HG02759 (cell line): ENCODE data around the gene AJM1.
A peak's percentile ranks its signal among the peaks of the same experiment; 100 is the strongest.
"Not testable (repeated sequence)": the region's sequence is repeated elsewhere in the genome, so short reads cannot be mapped to it uniquely, and the experiment has no call there.

Source experiments
- ATAC-seq: cut with Tn5 transposase; IDR thresholded peaks from one replicate; pipeline ENCODE4 v1.9.1; 2021; ENCODE audit warnings: mild to moderate bottlenecking, moderate library complexity; ENCODE audit not compliant: unreplicated experiment

Gene AJM1

DNA sequence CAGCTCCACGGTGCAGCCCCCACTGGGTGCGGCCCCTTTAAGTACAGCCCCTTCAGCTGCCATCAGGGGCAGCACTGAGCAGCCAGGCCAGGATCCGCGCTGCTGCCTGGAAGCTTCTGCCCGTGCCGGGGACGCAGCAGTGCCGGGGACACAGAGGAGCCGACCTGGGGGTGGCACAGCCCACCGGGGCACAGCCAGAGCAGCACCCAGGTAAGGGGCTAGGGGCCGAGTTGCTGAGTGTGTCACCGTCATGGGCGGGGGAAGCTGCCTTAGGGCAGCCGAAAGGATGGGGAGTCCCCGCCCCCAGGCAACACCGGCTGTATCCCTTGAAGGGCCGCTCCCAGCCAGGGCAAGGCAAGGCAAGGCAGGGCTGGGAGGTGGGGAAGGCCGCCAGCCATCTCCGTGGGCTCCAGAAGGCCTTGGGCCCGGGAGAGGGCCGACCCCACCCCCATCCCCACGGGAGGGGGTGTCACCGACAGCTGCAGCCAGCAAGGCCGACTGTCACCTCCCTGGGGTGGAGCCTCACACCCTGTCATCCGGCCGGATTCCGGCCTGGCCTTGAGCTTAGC, at the start of gene AJM1:
Gene AJM1 (plus strand): TSS at position 99 of the 569 bp plus-strand sequence. CDS start 1,937 bp downstream, outside the sequence.
- peak; percentile 67 for ATAC-seq

GRCh38 chr9:136793086-136793946, 49.0 kb upstream of the AJM1 start:
- ATAC-seq = no peak

- no peak for ATAC-seq
Observed at GRCh38 chr9:136794281-136794999, 47.8 kb upstream of the AJM1 start.

- ATAC-seq = no peak
Observed at GRCh38 chr9:136795000-136795348, 47.3 kb upstream of the AJM1 start.

DNA sequence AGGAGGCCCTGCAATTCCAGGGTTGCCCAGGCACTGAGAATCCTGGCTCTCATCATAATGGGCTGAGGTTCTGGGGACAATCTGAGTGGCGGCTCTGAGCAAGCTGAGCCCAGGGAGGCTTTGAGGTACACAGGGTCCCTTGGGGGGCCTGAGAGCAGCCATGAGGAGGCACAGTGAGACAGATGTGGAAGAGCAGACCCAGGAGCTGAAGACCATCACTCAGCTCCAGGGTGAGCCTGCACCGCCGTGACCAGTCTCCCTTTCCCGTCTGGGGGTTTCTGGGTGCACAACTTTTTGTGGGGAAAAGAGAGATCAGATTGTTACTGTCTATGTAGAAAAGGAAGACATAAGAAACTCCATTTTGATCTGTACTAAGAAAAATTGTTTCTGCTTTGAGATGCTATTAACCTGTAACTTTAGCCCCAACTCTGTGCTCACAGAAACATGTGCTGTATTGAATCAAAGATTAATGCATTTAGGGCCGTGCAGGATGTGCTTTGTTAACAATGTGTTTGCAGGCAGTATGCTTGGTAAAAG, 46.0 kb upstream of the AJM1 start, which contains the start of gene CCDC183:
Gene CCDC183 (plus strand): TSS at position 101 of the 537 bp plus-strand sequence. CDS start 60 bp downstream, at position 161.
- ATAC-seq = no peak

DNA sequence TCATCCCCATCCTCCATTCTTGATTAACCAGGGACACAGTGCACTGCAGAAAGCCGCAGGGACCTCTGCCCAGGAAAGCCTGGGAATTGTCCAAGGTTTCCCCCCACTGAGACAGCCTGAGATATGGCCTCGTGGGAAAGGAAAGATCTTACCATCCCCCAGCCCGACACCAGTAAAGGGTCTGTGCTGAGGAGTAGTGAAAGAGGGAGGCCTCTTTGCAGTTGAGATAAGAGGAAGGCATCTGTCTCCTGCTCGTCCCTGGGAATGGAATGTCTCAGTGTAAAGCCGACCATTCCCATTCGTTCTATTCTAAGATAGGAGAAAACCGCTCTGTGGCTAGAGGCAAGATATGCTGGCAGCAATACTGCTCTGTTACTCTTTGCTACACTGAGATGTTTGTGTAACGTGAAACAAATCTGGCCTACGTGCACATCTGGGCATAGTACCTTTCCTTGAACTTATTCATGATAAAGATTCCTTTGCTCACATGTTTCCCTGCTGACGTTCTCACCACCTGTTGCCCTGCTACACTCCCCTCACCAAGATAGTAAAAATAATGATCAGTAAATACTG, 45.4 kb upstream of the AJM1 start:
- ATAC-seq = not testable (repeated sequence)

- no peak for ATAC-seq
Observed at GRCh38 chr9:136798708-136799078, 43.6 kb upstream of the AJM1 start.

- ATAC-seq = no peak
Observed at GRCh38 chr9:136799079-136799853, 43.0 kb upstream of the AJM1 start.

- ATAC-seq = peak; percentile 61
Observed at GRCh38 chr9:136799854-136800657, 42.2 kb upstream of the AJM1 start.

- no peak for ATAC-seq
Observed at GRCh38 chr9:136802321-136802720, 40.0 kb upstream of the AJM1 start.

GRCh38 chr9:136803009-136803550, 39.2 kb upstream of the AJM1 start:
- ATAC-seq = not testable (repeated sequence)

- no peak for ATAC-seq
Observed at GRCh38 chr9:136803551-136804508, 38.4 kb upstream of the AJM1 start.

- no peak for ATAC-seq
Observed at GRCh38 chr9:136804509-136805206, 37.6 kb upstream of the AJM1 start.

GRCh38 chr9:136805207-136805740, 37.0 kb upstream of the AJM1 start:
- ATAC-seq = no peak

DNA sequence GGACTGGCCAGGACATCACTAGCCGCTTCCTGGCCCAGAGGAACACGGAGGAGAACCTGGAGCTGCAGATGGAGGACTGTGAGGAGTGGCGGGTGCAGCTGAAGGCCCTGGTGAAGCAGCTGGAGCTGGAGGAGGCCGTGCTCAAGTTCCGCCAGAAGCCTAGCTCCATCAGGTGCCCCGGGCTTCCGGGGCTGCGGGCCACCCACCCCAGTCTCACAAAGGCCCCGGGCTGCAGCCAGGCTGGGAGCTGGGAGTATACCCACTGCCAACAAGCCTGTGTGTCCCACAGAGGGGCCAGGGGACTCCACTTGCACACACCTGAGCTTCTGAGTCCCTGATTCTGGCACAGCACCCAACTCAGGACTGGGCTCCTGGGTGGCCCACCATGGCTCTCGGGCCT, 36.2 kb upstream of the AJM1 start:
- no peak for ATAC-seq

DNA sequence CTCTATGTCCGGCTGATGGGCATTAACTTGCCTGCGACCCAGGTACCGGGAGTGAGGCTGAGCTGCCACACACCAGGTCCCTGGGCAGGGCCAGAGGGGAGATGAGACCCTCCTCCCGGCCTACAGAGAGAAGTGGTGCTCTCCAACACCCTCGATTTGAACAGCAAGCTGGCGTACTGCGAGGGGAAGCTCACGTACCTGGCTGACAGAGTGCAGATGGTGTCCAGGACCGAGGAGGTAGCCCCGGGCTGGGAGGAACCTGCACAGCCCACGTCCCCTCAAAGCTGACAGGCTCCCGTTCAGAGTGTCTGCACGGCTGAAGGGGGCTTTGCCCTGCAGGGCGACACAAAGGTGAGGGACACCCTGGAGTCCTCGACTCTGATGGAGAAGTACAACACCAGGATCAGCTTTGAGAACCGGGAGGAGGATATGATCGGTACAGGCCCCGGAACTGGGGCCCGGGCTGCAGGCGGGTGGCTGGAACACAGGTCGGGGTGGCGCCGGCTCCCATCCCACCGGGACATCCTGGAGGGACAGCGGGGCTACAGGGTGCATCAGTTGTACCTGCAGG, 35.6 kb upstream of the AJM1 start:
- no peak for ATAC-seq
